Mesenchymal stem cell (in vitro differentiated cells and primary cell): ENCODE measurements around the gene LSM11.

Experiments used
- DNase-seq: peaks from one replicate; pipeline ENCODE4 v3.0.0-alpha.2; 2013
- H2AFZ ChIP-seq: one replicate; pipeline ENCODE4 v1.6.1; 2013; ENCODE audit warnings: low read depth, mild to moderate bottlenecking, control low read depth, inconsistent platforms, low read length, moderate library complexity
- H2AK5ac ChIP-seq: 2 replicates; pipeline ENCODE4 v1.6.1; 2013; ENCODE audit warnings: low read length, moderate library complexity, mild to moderate bottlenecking, inconsistent platforms; ENCODE audit not compliant: severe bottlenecking
- H2BK120ac ChIP-seq: one replicate; pipeline ENCODE4 v1.6.1; 2013; ENCODE audit warnings: low read depth, mild to moderate bottlenecking, inconsistent platforms, low read length, moderate library complexity
- H2BK12ac ChIP-seq, 2 experiments: one replicate each; pipeline ENCODE4 v1.6.1; 2013; ENCODE audit warnings: inconsistent platforms in 2 of 2, low read length in 2 of 2, mild to moderate bottlenecking in 2 of 2, moderate library complexity in 2 of 2, control low read depth in 1 of 2
- H2BK15ac ChIP-seq: one replicate; pipeline ENCODE4 v1.6.1; 2013; ENCODE audit warnings: mild to moderate bottlenecking, low read depth, inconsistent platforms; ENCODE audit not compliant: poor library complexity, severe bottlenecking
- H2BK5ac ChIP-seq: 2 replicates; pipeline ENCODE4 v1.6.1; 2013; ENCODE audit warnings: low read depth, mild to moderate bottlenecking, low read length, control low read depth, inconsistent platforms; ENCODE audit not compliant: poor library complexity, severe bottlenecking
- H3K14ac ChIP-seq, 2 experiments: one replicate each; pipeline ENCODE4 v1.6.1; 2013; ENCODE audit warnings: inconsistent platforms in 2 of 2, low read length in 2 of 2, control low read depth in 1 of 2, mild to moderate bottlenecking in 1 of 2, moderate library complexity in 1 of 2
- H3K18ac ChIP-seq, 2 experiments: one replicate each; pipeline ENCODE4 v1.6.1; 2013; ENCODE audit warnings: inconsistent platforms in 2 of 2, low read length in 2 of 2, control low read depth in 1 of 2, low read depth in 1 of 2, mild to moderate bottlenecking in 1 of 2
- H3K23ac ChIP-seq, 2 experiments: one replicate each; pipeline ENCODE4 v1.6.1; 2013; ENCODE audit warnings: inconsistent platforms in 2 of 2, low read length in 2 of 2, mild to moderate bottlenecking in 2 of 2, moderate library complexity in 2 of 2, control low read depth in 1 of 2
- H3K27ac ChIP-seq: 2 replicates; pipeline ENCODE4 v1.5.1; 2013; ENCODE audit warnings: mild to moderate bottlenecking, moderate library complexity, low read length, control low read depth, inconsistent platforms; ENCODE audit not compliant: poor library complexity, severe bottlenecking
- H3K27me3 ChIP-seq, 2 experiments: 2 replicates each; pipeline versions ENCODE4 v1.6.1 to v1.7.0; 2013; ENCODE audit warnings: low read length in 2 of 2, mild to moderate bottlenecking in 2 of 2, moderate library complexity in 2 of 2, control low read depth in 1 of 2, inconsistent platforms in 1 of 2; ENCODE audit not compliant: control insufficient read depth in 1 of 2, insufficient read depth in 1 of 2
- H3K36me3 ChIP-seq, 2 experiments: 2 replicates each; pipeline versions ENCODE4 v1.6.1 to v1.7.0; 2013; ENCODE audit warnings: low read length in 2 of 2, control low read depth in 1 of 2, inconsistent platforms in 1 of 2, low read depth in 1 of 2, mild to moderate bottlenecking in 1 of 2; ENCODE audit not compliant: insufficient read depth in 2 of 2, control insufficient read depth in 1 of 2
- H3K4ac ChIP-seq, 2 experiments: one replicate each; pipeline ENCODE4 v1.6.1; 2013; ENCODE audit warnings: inconsistent platforms in 2 of 2, low read length in 2 of 2, mild to moderate bottlenecking in 2 of 2, moderate library complexity in 2 of 2, control low read depth in 1 of 2, low read depth in 1 of 2
- H3K4me1 ChIP-seq: 2 replicates; pipeline ENCODE4 v1.6.1; 2013; ENCODE audit warnings: low read depth, low read length, control low read depth; ENCODE audit not compliant: control insufficient read depth, insufficient read depth
- H3K4me2 ChIP-seq: 2 replicates; pipeline ENCODE4 v1.6.1; 2013; ENCODE audit warnings: low read length, mild to moderate bottlenecking, inconsistent platforms; ENCODE audit not compliant: poor library complexity, severe bottlenecking
- H3K4me3 ChIP-seq, 2 experiments: 2 replicates each; pipeline versions ENCODE4 v1.5.1 to v1.7.0; 2013; ENCODE audit warnings: low read length in 2 of 2, mild to moderate bottlenecking in 2 of 2, control low read depth in 1 of 2, low read depth in 1 of 2; ENCODE audit not compliant: insufficient read depth in 1 of 2
- H3K79me1 ChIP-seq: replicated peaks from 2 replicates; pipeline ENCODE4 v1.6.1; 2013; ENCODE audit warnings: mild to moderate bottlenecking, control low read depth, low read length, inconsistent platforms; ENCODE audit not compliant: poor library complexity, severe bottlenecking
- H3K9ac ChIP-seq: 2 replicates; pipeline ENCODE4 v1.7.0; 2013; ENCODE audit warnings: mild to moderate bottlenecking, low read length, moderate library complexity
- H3K9me3 ChIP-seq: 2 replicates; pipeline ENCODE4 v1.7.0; 2013; ENCODE audit warnings: mild to moderate bottlenecking, low read length; ENCODE audit not compliant: control insufficient read depth
- H4K8ac ChIP-seq: one replicate; pipeline ENCODE4 v1.6.1; 2013; ENCODE audit warnings: inconsistent platforms, mild to moderate bottlenecking, low read length, moderate library complexity
- H4K91ac ChIP-seq: one replicate; pipeline ENCODE4 v1.6.1; 2013; ENCODE audit warnings: mild to moderate bottlenecking, low read length, inconsistent platforms
- WGBS: methylation state at CpG from one replicate; pipeline ENCODE4 v1.1.7; 2013; ENCODE audit warnings: mixed read lengths; 5-methylcytosine and 5-hydroxymethylcytosine counted together

The LSM11 gene

DNA sequence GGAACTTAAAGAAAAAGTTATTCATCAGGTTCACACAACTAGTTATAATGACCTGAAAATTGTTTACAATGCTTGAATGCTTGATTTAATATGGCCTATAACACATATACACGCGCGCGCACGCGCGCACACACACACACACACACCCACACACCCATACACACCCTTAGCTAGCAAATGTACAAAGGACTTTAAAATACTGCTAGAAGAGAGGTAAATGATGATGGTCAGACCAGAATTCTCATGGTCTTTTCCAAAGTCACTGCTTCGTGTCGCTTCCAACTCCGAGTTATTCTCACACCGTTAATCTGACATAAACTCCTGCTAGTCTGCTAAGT lies 5.9 kb downstream of the LSM11 start:
- no peak overlapping the region for H4K8ac ChIP-seq
- H3K4me3 ChIP-seq: no peak overlapping the region
- no peak overlapping the region for H3K27ac ChIP-seq
- H3K9ac ChIP-seq: peak overlapping the region; percentile 55
- H3K14ac ChIP-seq: no peak overlapping the region
- no peak overlapping the region for H3K18ac ChIP-seq
- peaks cover 13% of the 10 kb centered on the region for H3K79me1 ChIP-seq
- 97% methylated on average over 4 of the region's 11 CpGs for WGBS
- no peak overlapping the region for H3K23ac ChIP-seq
- no peak overlapping the region for H3K4me2 ChIP-seq
- H2BK120ac ChIP-seq: no peak overlapping the region
- peaks cover 5% of the 10 kb centered on the region for H3K4me1 ChIP-seq
- H2AFZ ChIP-seq: no peak overlapping the region
- H4K91ac ChIP-seq: no peak overlapping the region
- no peak for DNase-seq
- H2BK15ac ChIP-seq: no peak overlapping the region
- no peak overlapping the region for H2BK12ac ChIP-seq
- H3K4ac ChIP-seq: no peak overlapping the region
- no peaks in the 10 kb centered on the region for H3K9me3 ChIP-seq
- H3K36me3 ChIP-seq: peaks cover 0 to 19% of the 10 kb centered on the region in 2 experiments
- no peak overlapping the region for H2AK5ac ChIP-seq
- no peaks in the 10 kb centered on the region for H3K27me3 ChIP-seq
- no peak overlapping the region for H2BK5ac ChIP-seq

DNA sequence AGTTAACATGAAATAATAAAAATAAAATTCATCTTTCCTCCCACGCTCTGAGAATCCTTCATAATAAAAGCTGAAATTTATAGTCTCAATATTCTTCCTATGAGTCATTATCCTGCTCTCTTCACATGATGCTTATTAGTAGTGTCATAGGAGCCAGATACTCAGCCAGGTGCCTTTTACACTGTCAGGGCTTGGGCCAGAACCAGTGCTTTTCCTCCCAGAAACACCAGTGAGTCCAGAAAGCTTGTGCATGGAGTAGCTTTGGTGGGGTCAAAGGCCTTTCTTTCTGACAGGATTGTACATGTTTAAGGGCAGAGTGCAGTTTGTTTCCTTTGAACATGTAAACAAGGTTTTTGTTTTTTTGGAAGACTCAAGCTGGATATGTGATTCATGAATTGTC lies 6.8 kb downstream of the LSM11 start:
- no peak overlapping the region for H4K91ac ChIP-seq
- H3K27ac ChIP-seq: no peak overlapping the region
- no peak overlapping the region for H2AK5ac ChIP-seq
- H3K14ac ChIP-seq: no peak overlapping the region
- no peak overlapping the region for H4K8ac ChIP-seq
- H3K4me1 ChIP-seq: peaks cover 4% of the 10 kb centered on the region
- peaks cover 7 to 27% of the 10 kb centered on the region in 2 experiments for H3K36me3 ChIP-seq
- no peak overlapping the region for H3K23ac ChIP-seq
- no peak overlapping the region for H3K9ac ChIP-seq
- H3K4me3 ChIP-seq: no peak overlapping the region
- no peak overlapping the region for H2BK12ac ChIP-seq
- H3K9me3 ChIP-seq: no peaks in the 10 kb centered on the region
- no peak overlapping the region for H2BK15ac ChIP-seq
- no peak overlapping the region for H2BK120ac ChIP-seq
- H2BK5ac ChIP-seq: no peak overlapping the region
- peak; percentile 33 for DNase-seq
- H2AFZ ChIP-seq: no peak overlapping the region
- H3K18ac ChIP-seq: no peak overlapping the region
- H3K79me1 ChIP-seq: peaks cover 12% of the 10 kb centered on the region
- no peaks in the 10 kb centered on the region for H3K27me3 ChIP-seq
- no peak overlapping the region for H3K4me2 ChIP-seq
- WGBS: 80% methylated on average over 1 of the region's 1 CpG
- no peak overlapping the region for H3K4ac ChIP-seq

DNA sequence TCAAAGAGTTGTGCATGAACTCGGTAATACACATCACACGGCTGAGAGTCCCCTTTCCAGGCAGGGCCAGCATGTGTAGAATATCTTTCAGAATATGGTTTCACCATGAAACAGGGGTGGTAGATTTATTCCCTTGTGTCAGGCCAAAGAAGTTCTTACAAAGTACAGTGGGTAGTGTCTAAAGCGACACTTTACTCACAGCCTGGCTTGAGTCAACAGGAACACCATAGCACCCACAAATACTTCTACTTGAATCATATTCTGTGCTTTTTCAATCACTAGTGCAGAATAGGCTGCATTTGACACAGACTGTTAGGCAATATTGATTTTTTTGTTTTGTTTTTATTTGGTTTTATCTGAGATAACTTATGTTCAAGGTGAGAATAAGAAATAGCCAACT lies 12.6 kb downstream of the LSM11 start:
- H3K27ac ChIP-seq: no peak overlapping the region
- H3K9ac ChIP-seq: no peak overlapping the region
- no peak overlapping the region for H2BK15ac ChIP-seq
- H2AFZ ChIP-seq: no peak overlapping the region
- H2BK12ac ChIP-seq: no peak overlapping the region
- H3K9me3 ChIP-seq: no peaks in the 10 kb centered on the region
- H4K91ac ChIP-seq: no peak overlapping the region
- H3K4me2 ChIP-seq: no peak overlapping the region
- H2AK5ac ChIP-seq: no peak overlapping the region
- 100% methylated on average over 2 of the region's 3 CpGs for WGBS
- no peaks in the 10 kb centered on the region for H3K79me1 ChIP-seq
- H4K8ac ChIP-seq: no peak overlapping the region
- no peak for DNase-seq
- H3K4ac ChIP-seq: no peak overlapping the region
- H3K23ac ChIP-seq: no peak overlapping the region
- H2BK5ac ChIP-seq: no peak overlapping the region
- no peak overlapping the region for H3K18ac ChIP-seq
- H3K27me3 ChIP-seq: no peaks in the 10 kb centered on the region
- no peaks in the 10 kb centered on the region for H3K4me1 ChIP-seq
- no peak overlapping the region for H3K4me3 ChIP-seq
- no peak overlapping the region for H2BK120ac ChIP-seq
- H3K14ac ChIP-seq: no peak overlapping the region
- H3K36me3 ChIP-seq: peaks cover 13 to 56% of the 10 kb centered on the region in 2 experiments

DNA sequence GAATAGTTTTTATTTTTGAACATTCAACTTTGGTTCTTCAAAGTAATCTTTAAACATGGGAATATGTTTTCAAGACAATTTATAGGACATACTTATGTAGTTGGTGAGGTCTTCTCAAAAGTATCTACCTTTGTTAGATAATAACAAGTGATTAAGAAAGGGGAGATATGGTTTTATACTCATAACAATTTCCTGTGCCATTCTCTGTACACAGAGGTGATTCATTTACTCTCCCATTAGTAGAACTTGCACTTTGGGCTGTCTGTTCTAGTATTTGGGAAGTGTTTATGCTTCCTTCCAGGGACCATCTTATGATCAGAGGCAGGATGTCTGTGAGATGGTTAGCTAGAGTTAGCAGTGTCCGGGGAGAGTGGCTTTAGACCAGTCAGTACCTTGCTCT lies 15.2 kb downstream of the LSM11 start:
- Histone ChIP-seq H2BK5ac (no peak overlapping the region), H2BK12ac (no peak overlapping the region), H4K8ac (no peak overlapping the region), H3K14ac (no peak overlapping the region), H3K23ac (no peak overlapping the region), H4K91ac (no peak overlapping the region), H2BK120ac (no peak overlapping the region), H2BK15ac (no peak overlapping the region), H3K9ac (no peak overlapping the region), H3K18ac (no peak overlapping the region), H3K36me3 (peaks cover 13 to 41% of the 10 kb centered on the region in 2 experiments), H3K4me3 (no peak overlapping the region), H3K27ac (no peak overlapping the region), H3K9me3 (no peaks in the 10 kb centered on the region), H3K4me1 (no peaks in the 10 kb centered on the region), H3K4ac (no peak overlapping the region), H3K79me1 (no peaks in the 10 kb centered on the region), H2AK5ac (no peak overlapping the region), H3K4me2 (no peak overlapping the region), H3K27me3 (no peaks in the 10 kb centered on the region), H2AFZ (no peak overlapping the region)
- 88% methylated on average over 1 of the region's 1 CpG for WGBS
- DNase-seq: no peak
